T-cell (primary cell): ENCODE results near the gene NFIA. TPM values are rescaled to one million over a fixed set of nuclear protein-coding genes. Genes with fewer than 3 reads are reported as not detected.

ENCODE experiments used
- ATAC-seq, 4 experiments: fragments of 200-7000 bp in 3 of 4; fragments of 150-1000 bp in 1 of 4; cut with Tn5 transposase; replicated peaks in 1 of 4; 1 replicate in 3 of 4; 2 replicates in 1 of 4; pipeline ENCODE4 v1.10.0; 2021; ENCODE audit warnings: moderate library complexity in 3 of 4, mild to moderate bottlenecking in 2 of 4, moderate number of reproducible peaks in 1 of 4
- CTCF ChIA-PET, 2 donors: fragments of 300-600 bp; sonication (Branson Sonifier 250); formaldehyde crosslinking; loops; one replicate each; lab custom pipeline; 2022; ENCODE audit warnings: antibody characterized with exemption in 2 of 2; lab: Charles Lee
- POLR2A ChIA-PET, 2 donors: fragments of 300-600 bp; sonication (Branson Sonifier 250); formaldehyde crosslinking; loops; one replicate each; lab custom pipeline; 2022; ENCODE audit warnings: antibody characterized with exemption in 2 of 2; lab: Charles Lee
- DNase-seq, 35 experiments: peaks; one replicate each; pipeline versions ENCODE4 v3.0.0 to v3.0.0-alpha.2; 2013 to 2023
- H3K27ac ChIP-seq: one replicate; pipeline ENCODE4 v1.5.1; 2013; ENCODE audit warnings: low read length
- H3K27me3 ChIP-seq, 2 experiments: replicated peaks in 1 of 2; 1 replicate in 1 of 2; 2 replicates in 1 of 2; pipeline versions ENCODE4 v1.6.1 to v1.7.0; 2013; ENCODE audit warnings: low read length in 1 of 2, mixed read lengths in 1 of 2; ENCODE audit not compliant: control insufficient read depth in 2 of 2, insufficient read depth in 2 of 2; ENCODE audit errors: extremely low read depth in 1 of 2
- H3K36me3 ChIP-seq, 2 donors: 1 replicate in 1 of 2; 2 replicates in 1 of 2; pipeline versions ENCODE4 v1.6.1 to v1.7.0; 2013; ENCODE audit warnings: low read length in 1 of 2; ENCODE audit not compliant: control insufficient read depth in 2 of 2, insufficient read depth in 1 of 2; ENCODE audit errors: extremely low read depth in 1 of 2
- H3K4me1 ChIP-seq, 2 experiments: 1 replicate in 1 of 2; 2 replicates in 1 of 2; pipeline versions ENCODE4 v1.6.1 to v1.7.0; 2013; ENCODE audit warnings: low read length in 2 of 2, mixed read lengths in 1 of 2; ENCODE audit not compliant: insufficient read depth in 2 of 2, control insufficient read depth in 1 of 2; ENCODE audit errors: extremely low read depth in 1 of 2
- H3K4me3 ChIP-seq, 2 donors: 1 replicate in 1 of 2; 2 replicates in 1 of 2; pipeline versions ENCODE4 v1.5.1 to v1.7.0; 2013; ENCODE audit warnings: mild to moderate bottlenecking in 2 of 2, low read length in 1 of 2, moderate library complexity in 1 of 2; ENCODE audit not compliant: control insufficient read depth in 1 of 2; ENCODE audit errors: extremely low read depth in 1 of 2
- H3K9me3 ChIP-seq: 2 replicates; pipeline ENCODE4 v1.7.0; 2013
- H3K27ac Mint-ChIP-seq, 2 donors: one replicate each; pipeline ENCODE4 v1.8.0; 2020 to 2021; ENCODE audit warnings: mild to moderate bottlenecking in 2 of 2, mixed read lengths in 2 of 2
- H3K27me3 Mint-ChIP-seq, 2 donors: one replicate each; pipeline ENCODE4 v1.8.0; 2021 to 2022; ENCODE audit warnings: mixed read lengths in 2 of 2
- H3K36me3 Mint-ChIP-seq: one replicate; pipeline ENCODE4 v1.8.0; 2021; ENCODE audit warnings: mixed read lengths
- H3K4me1 Mint-ChIP-seq, 3 donors: one replicate each; pipeline ENCODE4 v1.8.0; 2020 to 2022; ENCODE audit warnings: mixed read lengths in 3 of 3, mild to moderate bottlenecking in 1 of 3
- H3K4me3 Mint-ChIP-seq, 3 donors: one replicate each; pipeline ENCODE4 v1.8.0; 2020 to 2022; ENCODE audit warnings: mild to moderate bottlenecking in 3 of 3, mixed read lengths in 3 of 3, moderate library complexity in 3 of 3
- H3K9me3 Mint-ChIP-seq, 3 donors: one replicate each; pipeline ENCODE4 v1.8.0; 2020 to 2022; ENCODE audit warnings: mixed read lengths in 3 of 3
- WGBS: methylation state at CpG from one replicate; pipeline ENCODE4 v1.1.5; 2013; ENCODE audit warnings: missing lambda C conversion rate; ENCODE audit not compliant: insufficient coverage; 5-methylcytosine and 5-hydroxymethylcytosine counted together
- total RNA-seq, 35 experiments: library from RNA in 6 of 35; stranded (reverse) in 6 of 35; fragments of 120-200 nt in 1 of 35; gene quantifications; one replicate each; pipeline versions ENCODE4 v1.2.1 to v1.2.4 and lab custom pipeline; 2013 to 2026

NFIA gene
- total RNA-seq, 5 donors from 2014 or later (not counting 1 experiment from before 2014, with no cell fraction given): 5.1 to 10.1 (median 7.1) TPM

GRCh38 chr1:61403679-61404596 is 321.6 kb downstream of the NFIA start:
- WGBS: 51% methylated on average over 6 of the region's 12 CpGs
- Mint-ChIP-seq H3K27ac (no peak overlapping the region), H3K27me3 (no peaks in the 10 kb centered on the region), H3K4me3 (no peak overlapping the region), H3K4me1 (no peaks in the 10 kb centered on the region), H3K9me3 (no peaks in the 10 kb centered on the region), H3K36me3 (peaks cover 32% of the 10 kb centered on the region)
- Histone ChIP-seq H3K27me3 (no peaks in the 10 kb centered on the region), H3K4me3 (no peak overlapping the region), H3K9me3 (no peaks in the 10 kb centered on the region), H3K36me3 (peaks cover 0 to 2% of the 10 kb centered on the region in 2 donors), H3K4me1 (no peaks in the 10 kb centered on the region), H3K27ac (no peak overlapping the region)
- CTCF ChIA-PET: interaction anchor here in 1 of 2 donors (0.5 to 0.7 kb wide), 2 partner anchors 59 to 139 kb away, joined by 3 to 4 read pairs; no protein-coding TSS in a partner anchor
- DNase-seq (no peak), ATAC-seq (no peak)
- POLR2A ChIA-PET: no interaction called here

- no peaks in the 10 kb centered on the region for H3K9me3 Mint-ChIP-seq
- POLR2A ChIA-PET: no interaction called here
- H3K27ac ChIP-seq: no peak overlapping the region
- 0% methylated on average over 1 of the region's 4 CpGs for WGBS
- H3K36me3 Mint-ChIP-seq: peaks cover 35% of the 10 kb centered on the region
- H3K27me3 ChIP-seq: no peaks in the 10 kb centered on the region
- no peak overlapping the region for H3K4me3 Mint-ChIP-seq
- DNase-seq (no peak), ATAC-seq (no peak)
- H3K4me3 ChIP-seq: no peak overlapping the region
- H3K9me3 ChIP-seq: no peaks in the 10 kb centered on the region
- H3K27me3 Mint-ChIP-seq: no peaks in the 10 kb centered on the region
- no peaks in the 10 kb centered on the region for H3K4me1 Mint-ChIP-seq
- CTCF ChIA-PET: interaction anchor here in 1 of 2 donors (0.5 to 0.7 kb wide), 2 partner anchors 60 to 138 kb away, joined by 3 to 4 read pairs; no protein-coding TSS in a partner anchor
- H3K27ac Mint-ChIP-seq: no peak overlapping the region
- H3K36me3 ChIP-seq: peaks cover 0 to 2% of the 10 kb centered on the region in 2 donors
- H3K4me1 ChIP-seq: no peaks in the 10 kb centered on the region
These were observed 322.4 kb downstream of the NFIA start for GRCh38 chr1:61404597-61405376.

- POLR2A ChIA-PET: interaction anchor here in 1 of 2 donors (0.6 kb wide), 1 partner anchor 34 kb away, joined by 9 read pairs; no protein-coding TSS in a partner anchor
- H3K4me1 ChIP-seq: no peaks in the 10 kb centered on the region
- CTCF ChIA-PET: interaction anchor here in 1 of 2 donors (0.6 kb wide), 1 partner anchor 21 kb away, joined by 3 read pairs; no protein-coding TSS in a partner anchor
- H3K9me3 ChIP-seq: no peaks in the 10 kb centered on the region
- no peak overlapping the region for H3K4me3 Mint-ChIP-seq
- ATAC-seq: no peak
- WGBS: 98% methylated on average over 5 of the region's 10 CpGs
- H3K4me1 Mint-ChIP-seq: no peaks in the 10 kb centered on the region
- no peak for DNase-seq
- no peaks in the 10 kb centered on the region for H3K27me3 ChIP-seq
- no peak overlapping the region for H3K27ac Mint-ChIP-seq
- H3K27me3 Mint-ChIP-seq: no peaks in the 10 kb centered on the region
- no peak overlapping the region for H3K4me3 ChIP-seq
- no peaks in the 10 kb centered on the region for H3K9me3 Mint-ChIP-seq
- no peak overlapping the region for H3K27ac ChIP-seq
- peaks cover 35% of the 10 kb centered on the region for H3K36me3 Mint-ChIP-seq
- peaks cover 0 to 2% of the 10 kb centered on the region in 2 donors for H3K36me3 ChIP-seq
These were observed 324.1 kb downstream of the NFIA start for GRCh38 chr1:61406467-61406866.

DNA sequence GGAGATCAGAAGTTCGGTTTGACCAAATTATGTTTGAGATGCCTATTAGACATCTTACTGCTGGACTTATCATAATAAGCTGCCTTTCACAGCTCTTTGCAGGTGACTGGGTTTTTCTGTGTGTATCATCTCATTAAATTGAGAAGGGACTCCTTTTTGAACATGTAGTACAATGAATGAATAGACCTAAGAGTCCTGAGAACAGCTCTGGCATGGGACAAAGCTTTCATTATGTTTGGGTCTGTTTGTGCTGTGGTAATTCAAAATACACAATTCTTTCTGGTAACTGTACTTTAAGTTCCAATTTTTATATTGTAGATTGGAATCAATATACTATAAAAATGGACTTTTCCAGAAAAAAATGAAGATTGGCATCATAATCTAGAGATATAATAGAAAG is 330.2 kb downstream of the NFIA start:
- Histone ChIP-seq H3K36me3 (peaks cover 0 to 2% of the 10 kb centered on the region in 2 donors), H3K27me3 (no peaks in the 10 kb centered on the region), H3K27ac (no peak overlapping the region), H3K9me3 (no peaks in the 10 kb centered on the region), H3K4me3 (no peak overlapping the region), H3K4me1 (no peaks in the 10 kb centered on the region)
- DNase-seq: no peak
- H3K4me1 Mint-ChIP-seq: no peaks in the 10 kb centered on the region
- H3K27me3 Mint-ChIP-seq: no peaks in the 10 kb centered on the region
- H3K27ac Mint-ChIP-seq: no peak overlapping the region
- H3K36me3 Mint-ChIP-seq: peaks cover 12% of the 10 kb centered on the region
- POLR2A ChIA-PET: no interaction called here
- CTCF ChIA-PET: interaction anchor here in 1 of 2 donors (0.6 kb wide), 2 partner anchors 256 to 393 kb away, joined by 3 to 5 read pairs; no protein-coding TSS in a partner anchor
- H3K9me3 Mint-ChIP-seq: no peaks in the 10 kb centered on the region
- ATAC-seq: no peak
- WGBS: no CpG with 5 or more reads among the region's 1 CpG
- no peak overlapping the region for H3K4me3 Mint-ChIP-seq

GRCh38 chr1:61419196-61419595 is 336.8 kb downstream of the NFIA start:
- DNase-seq (no peak), ATAC-seq (no peak)
- CTCF ChIA-PET: no interaction called here
- no peaks in the 10 kb centered on the region for H3K36me3 ChIP-seq
- H3K36me3 Mint-ChIP-seq: no peaks in the 10 kb centered on the region
- H3K4me3 Mint-ChIP-seq: no peak overlapping the region
- H3K27ac ChIP-seq: no peak overlapping the region
- POLR2A ChIA-PET: no interaction called here
- no peaks in the 10 kb centered on the region for H3K9me3 ChIP-seq
- H3K4me1 Mint-ChIP-seq: no peaks in the 10 kb centered on the region
- no peaks in the 10 kb centered on the region for H3K27me3 Mint-ChIP-seq
- 96% methylated on average over 3 of the region's 4 CpGs for WGBS
- no peaks in the 10 kb centered on the region for H3K27me3 ChIP-seq
- H3K27ac Mint-ChIP-seq: no peak overlapping the region
- H3K4me3 ChIP-seq: no peak overlapping the region
- H3K9me3 Mint-ChIP-seq: no peaks in the 10 kb centered on the region
- no peaks in the 10 kb centered on the region for H3K4me1 ChIP-seq

- H3K4me1 ChIP-seq: no peaks in the 10 kb centered on the region
- ATAC-seq (no peak), DNase-seq (no peak)
- no peaks in the 10 kb centered on the region for H3K36me3 ChIP-seq
- no peak overlapping the region for H3K4me3 Mint-ChIP-seq
- ChIA-PET CTCF (no interaction called here), POLR2A (no interaction called here)
- no peaks in the 10 kb centered on the region for H3K4me1 Mint-ChIP-seq
- no CpG with 5 or more reads among the region's 5 CpGs for WGBS
- no peaks in the 10 kb centered on the region for H3K27me3 Mint-ChIP-seq
- no peaks in the 10 kb centered on the region for H3K9me3 ChIP-seq
- H3K27ac ChIP-seq: no peak overlapping the region
- no peak overlapping the region for H3K4me3 ChIP-seq
- H3K36me3 Mint-ChIP-seq: no peaks in the 10 kb centered on the region
- no peaks in the 10 kb centered on the region for H3K27me3 ChIP-seq
- no peak overlapping the region for H3K27ac Mint-ChIP-seq
- no peaks in the 10 kb centered on the region for H3K9me3 Mint-ChIP-seq
These were observed 337.3 kb downstream of the NFIA start for GRCh38 chr1:61419657-61420056.
